GM19193 (cell line): ENCODE measurements around the gene ZNF516.

ENCODE experiments used
- POLR2A ChIP-seq: IDR thresholded peaks from 4 replicates; pipeline ENCODE4 v1.6.1; 2011; ENCODE audit not compliant: insufficient read depth, insufficient read length; ENCODE audit errors: extremely low read depth

The ZNF516 gene

DNA sequence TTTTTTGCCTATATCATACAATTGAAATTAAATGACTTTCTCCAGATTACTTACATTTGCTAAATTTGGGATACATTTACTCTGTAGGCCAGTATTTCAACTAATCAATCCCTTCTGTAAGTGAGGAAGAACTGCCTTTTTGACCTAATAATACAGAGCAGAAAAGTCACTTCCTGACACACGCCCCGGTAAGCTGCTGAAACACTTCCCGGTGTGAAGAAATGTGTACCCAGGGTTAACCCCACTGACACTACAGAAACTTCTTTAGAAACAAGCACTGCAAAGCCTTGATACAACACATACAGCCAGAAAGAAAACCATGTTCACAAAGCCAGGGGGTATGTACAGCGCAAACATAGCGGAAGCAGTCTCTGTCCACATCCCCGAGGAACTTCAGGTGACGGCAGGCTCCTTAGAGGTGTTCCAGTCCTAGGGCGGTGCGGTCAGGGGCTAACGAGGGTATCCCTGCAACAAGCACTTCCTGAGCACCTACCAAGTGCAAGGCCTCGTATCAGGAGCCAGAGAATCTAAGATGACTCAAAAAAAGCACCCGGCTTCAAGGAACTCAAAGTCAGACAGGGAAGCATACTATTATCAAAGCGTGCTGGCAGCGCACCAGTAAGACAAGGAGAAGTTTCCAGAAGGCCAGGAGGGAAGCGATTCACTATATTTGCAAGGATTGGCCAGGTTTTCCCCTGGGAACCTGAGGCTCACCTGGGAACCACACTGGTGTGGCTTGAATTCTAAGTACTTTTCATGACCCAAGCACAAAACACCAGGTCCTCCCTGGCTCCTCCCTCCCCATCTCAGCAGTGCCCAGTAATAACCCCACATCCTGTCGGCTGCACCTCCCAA lies 46.6 kb downstream of the ZNF516 start:
- no peak for TF ChIP-seq POLR2A

DNA sequence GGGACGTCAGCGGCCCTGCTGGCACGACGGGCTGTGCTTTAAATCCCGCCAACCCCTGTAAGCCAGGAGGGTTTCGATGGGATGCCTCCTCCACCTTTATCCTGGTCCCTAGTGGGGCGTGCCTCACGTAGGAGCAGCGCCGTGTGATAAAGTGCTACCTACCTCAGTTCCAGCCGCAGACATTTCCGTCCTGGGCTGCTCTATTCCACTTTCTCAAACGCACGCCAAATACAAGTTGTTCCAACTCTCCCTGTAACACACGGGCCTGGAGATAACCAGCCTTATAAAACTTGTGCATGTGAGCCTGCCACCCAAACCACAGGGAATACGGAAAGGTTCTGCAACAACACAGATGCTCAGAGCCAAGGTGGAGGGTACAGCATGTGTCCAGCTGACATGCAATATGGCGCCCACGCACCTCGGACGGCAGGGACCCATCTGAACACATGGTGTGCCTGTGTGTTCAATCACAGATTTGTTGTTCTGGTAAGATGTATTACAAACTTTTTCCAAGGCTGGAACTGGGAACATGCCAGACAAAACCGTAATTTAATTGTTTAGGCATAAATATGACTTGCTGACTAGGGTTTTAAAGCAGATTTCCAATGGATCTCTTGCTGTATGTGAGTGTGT lies 47.7 kb downstream of the ZNF516 start:
- no peak for TF ChIP-seq POLR2A

- no peak for TF ChIP-seq POLR2A
Measured at GRCh38 chr18:76446321-76447257, 48.5 kb downstream of the ZNF516 start.

- no peak for TF ChIP-seq POLR2A
Measured at GRCh38 chr18:76445741-76446232, 49.3 kb downstream of the ZNF516 start.

DNA sequence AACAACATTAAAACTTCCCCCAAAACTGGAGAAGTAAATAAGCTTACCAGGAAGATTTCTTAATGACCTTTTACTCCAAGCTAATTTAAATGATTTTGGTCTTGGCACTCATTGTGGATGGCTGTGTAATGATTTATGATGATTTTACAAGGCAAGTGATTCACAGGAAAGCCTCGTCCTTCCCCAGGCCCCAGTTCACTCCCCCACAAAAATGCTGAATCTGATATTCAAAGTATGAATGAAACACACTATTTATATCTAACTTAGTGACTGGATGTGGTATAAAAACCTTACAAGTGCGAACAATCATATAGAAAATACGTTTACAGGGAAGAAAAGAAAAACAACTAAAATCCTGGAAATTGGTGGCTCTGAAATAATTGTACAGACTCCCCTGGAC lies 49.8 kb downstream of the ZNF516 start:
- no peak for TF ChIP-seq POLR2A

- TF ChIP-seq POLR2A, result no peak
Measured at GRCh38 chr18:76444446-76445105, 50.5 kb downstream of the ZNF516 start.

- no peak for TF ChIP-seq POLR2A
Measured at GRCh38 chr18:76443519-76444445, 51.3 kb downstream of the ZNF516 start.

DNA sequence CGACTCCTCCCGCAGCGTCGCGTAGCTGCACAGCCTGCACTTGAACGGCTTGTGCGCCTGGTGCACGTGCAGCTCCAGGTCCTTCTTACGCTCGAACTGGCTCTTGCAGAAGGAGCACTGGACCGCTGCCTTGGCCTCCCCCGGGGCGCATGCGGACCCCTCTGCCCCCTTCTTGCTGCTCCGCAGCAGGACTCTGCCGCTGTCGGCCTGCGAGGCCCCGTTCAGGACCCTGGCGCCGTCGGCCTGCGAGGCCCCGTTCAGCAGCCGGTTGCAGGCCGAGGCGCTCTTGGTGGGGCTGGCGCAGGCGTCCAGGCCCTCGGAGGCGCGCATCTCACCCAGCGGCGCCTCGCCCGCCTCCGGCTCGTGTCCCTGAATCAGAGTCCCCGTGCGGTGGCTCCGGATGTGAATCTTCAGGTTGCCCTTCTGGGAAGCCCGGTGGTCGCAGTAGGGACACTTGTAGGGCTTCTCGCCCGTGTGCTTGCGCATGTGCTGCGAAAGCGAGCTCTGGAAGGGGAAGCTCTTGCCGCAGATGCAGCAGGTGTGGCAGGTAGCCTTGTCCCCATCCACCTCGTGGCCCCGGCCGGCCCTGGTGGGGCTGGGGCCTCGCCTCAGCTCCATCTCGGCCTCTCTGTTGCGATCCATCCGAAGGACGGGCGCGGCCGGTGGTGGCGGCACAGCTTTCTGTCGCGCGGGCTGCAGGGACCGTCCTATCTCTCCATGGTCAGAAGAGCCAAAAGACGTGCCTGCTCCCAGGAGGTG lies 52.5 kb downstream of the ZNF516 start:
- no peak for TF ChIP-seq POLR2A

DNA sequence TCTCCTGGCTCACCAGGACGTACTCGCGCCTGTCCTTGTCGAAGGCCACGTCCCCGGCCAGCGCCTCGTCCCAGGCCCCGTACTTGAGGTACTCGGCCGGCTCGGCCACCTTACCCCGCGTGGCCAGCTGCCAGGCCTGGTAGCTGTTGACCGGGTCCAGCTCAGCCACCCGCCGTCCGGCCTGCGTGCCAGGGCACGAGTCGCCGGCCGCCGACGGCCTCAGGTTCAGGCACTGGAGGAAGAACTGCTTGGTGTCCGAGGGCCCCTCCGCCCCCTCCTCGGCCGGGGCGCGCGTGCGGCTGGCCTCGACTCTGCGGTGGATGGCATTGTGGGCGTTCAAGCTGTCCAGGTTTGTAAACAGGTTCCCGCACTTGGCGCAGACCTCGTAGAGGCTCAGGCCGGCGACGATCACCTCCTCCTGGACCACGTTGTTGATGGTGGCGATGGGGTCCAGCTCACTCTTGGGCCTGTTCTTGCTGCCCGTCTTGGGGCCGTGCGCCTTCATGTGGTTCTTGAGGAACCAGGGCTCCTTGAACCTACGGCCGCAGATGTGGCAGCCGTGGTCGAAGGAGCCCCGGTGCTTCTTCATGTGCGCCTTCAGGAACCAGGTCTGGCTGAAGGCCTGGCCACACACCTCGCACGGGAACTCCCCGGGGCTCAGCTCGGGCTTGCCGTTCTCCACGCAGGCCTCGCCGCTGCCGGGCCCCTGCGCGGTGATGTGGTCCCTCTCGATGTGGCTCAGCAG lies 53.2 kb downstream of the ZNF516 start:
- no peak for TF ChIP-seq POLR2A

- no peak for TF ChIP-seq POLR2A
Measured at GRCh38 chr18:76441002-76441667, 53.9 kb downstream of the ZNF516 start.

- TF ChIP-seq POLR2A, result no peak
Measured at GRCh38 chr18:76437910-76438309, 57.1 kb downstream of the ZNF516 start.

DNA sequence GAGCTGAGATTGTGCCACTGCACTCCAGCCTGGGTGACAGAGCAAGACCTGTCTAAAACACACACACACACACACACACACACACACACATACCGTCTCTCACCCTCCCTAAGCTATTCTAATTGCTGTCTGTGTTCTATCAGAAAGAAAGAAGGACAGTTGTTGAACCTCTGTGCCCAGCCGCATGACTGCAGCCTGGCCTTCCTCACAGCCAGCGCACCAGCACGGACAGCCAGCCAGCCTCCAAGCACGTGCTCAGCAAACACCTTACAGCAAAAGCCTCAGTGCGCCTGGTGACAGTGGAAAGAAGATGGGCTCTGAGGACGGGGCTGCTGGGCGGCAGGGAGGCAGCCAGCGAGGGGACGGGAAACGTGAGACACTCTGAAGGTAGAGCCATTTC lies 58.0 kb downstream of the ZNF516 start:
- TF ChIP-seq POLR2A, result no peak
